Measurements from ENCODE around the gene AKR7A3.
"Not testable (repeated sequence)": the region's sequence is repeated elsewhere in the genome, so short reads cannot be mapped to it uniquely, and the experiment has no call there.

AKR7A3 gene

GRCh38 chr1:19288324-19289241 lies at the start of gene AKR7A3:
Gene AKR7A3 (minus strand): TSS chr1:19288770. CDS start chr1:19288709, 61 bp downstream.
- peak; percentile 47 for DNase-seq (ENCODE audit: low read depth)
- H3K4me3 ChIP-seq (ENCODE audit: low read depth, low read length), result not testable (repeated sequence)

GRCh38 chr1:19338323-19338762 lies 49.8 kb upstream of the AKR7A3 start:
- no peak for DNase-seq (ENCODE audit: low read depth)
- no peak overlapping the region for H3K4me3 ChIP-seq (ENCODE audit: low read depth, low read length)
- TF ChIP-seq CTCF (IDR thresholded peaks at IDR 0.05; ENCODE audit: insufficient read depth, low read depth, low read length, missing control alignments), result no peak

GRCh38 chr1:19337289-19337688 lies 48.7 kb upstream of the AKR7A3 start:
- TF ChIP-seq CTCF (IDR thresholded peaks at IDR 0.05; ENCODE audit: insufficient read depth, low read depth, low read length, missing control alignments), result no peak
- no peak for DNase-seq (ENCODE audit: low read depth)
- H3K4me3 ChIP-seq (ENCODE audit: low read depth, low read length), result no peak overlapping the region

DNA sequence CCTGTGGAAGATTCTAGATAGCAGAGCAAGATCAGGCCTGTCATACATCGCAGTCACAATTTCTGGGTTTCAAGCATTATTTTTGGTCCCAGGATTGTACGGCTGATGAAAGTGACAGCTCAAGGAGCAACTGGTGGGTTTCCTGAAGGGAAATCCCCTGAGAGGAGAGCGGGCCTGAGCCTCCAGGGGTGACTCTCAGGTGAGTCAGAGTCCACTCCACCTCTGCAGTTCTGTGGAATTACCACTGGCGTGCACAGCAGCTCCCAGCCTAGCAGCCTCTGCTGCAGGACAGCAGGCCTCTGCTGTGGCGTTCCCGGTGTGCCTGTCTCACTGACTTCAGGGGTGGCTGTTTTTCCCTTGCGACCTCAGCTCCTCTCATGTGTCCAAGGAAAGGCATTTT lies 48.0 kb upstream of the AKR7A3 start:
- no peak overlapping the region for H3K4me3 ChIP-seq (ENCODE audit: low read depth, low read length)
- peak; percentile 34 for DNase-seq (ENCODE audit: low read depth)
- no peak for TF ChIP-seq CTCF (IDR thresholded peaks at IDR 0.05; ENCODE audit: insufficient read depth, low read depth, low read length, missing control alignments)

- no peak overlapping the region for H3K4me3 ChIP-seq (ENCODE audit: low read depth, low read length)
- TF ChIP-seq CTCF (IDR thresholded peaks at IDR 0.05; ENCODE audit: insufficient read depth, low read depth, low read length, missing control alignments), result no peak
- DNase-seq (ENCODE audit: low read depth), result no peak
Measured at GRCh38 chr1:19333587-19334354, 45.2 kb upstream of the AKR7A3 start.

DNA sequence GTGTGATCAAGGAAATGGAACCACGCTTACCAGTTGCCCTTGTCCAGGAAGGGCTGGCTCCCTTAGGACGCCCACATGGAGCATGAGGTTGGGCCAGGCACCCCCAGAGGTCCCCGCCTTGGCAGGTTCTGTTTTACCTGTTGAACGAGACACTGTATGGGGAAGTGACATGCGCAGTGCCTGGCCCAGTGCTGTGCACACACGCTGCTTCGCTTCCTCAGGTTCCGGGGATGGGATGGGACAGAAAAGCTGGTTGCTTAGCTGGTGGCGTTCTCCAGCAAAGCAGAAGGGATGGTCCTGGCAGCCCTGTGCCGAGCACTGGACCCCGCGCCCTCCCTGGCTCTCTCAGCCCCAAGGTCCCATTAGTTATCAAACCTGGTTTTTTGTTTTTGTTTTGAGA lies 44.3 kb upstream of the AKR7A3 start:
- H3K4me3 ChIP-seq (ENCODE audit: low read depth, low read length), result no peak overlapping the region
- DNase-seq (ENCODE audit: low read depth), result no peak
- TF ChIP-seq CTCF (IDR thresholded peaks at IDR 0.05; ENCODE audit: insufficient read depth, low read depth, low read length, missing control alignments), result no peak

GRCh38 chr1:19331262-19331878 lies 42.8 kb upstream of the AKR7A3 start:
- TF ChIP-seq CTCF (IDR thresholded peaks at IDR 0.05; ENCODE audit: insufficient read depth, low read depth, low read length, missing control alignments), result no peak
- DNase-seq (ENCODE audit: low read depth), result no peak
- no peak overlapping the region for H3K4me3 ChIP-seq (ENCODE audit: low read depth, low read length)
